Esophagus muscularis mucosa (tissue), 4 donors: ENCODE results near the gene RFXANK. TPM values are rescaled to one million over a fixed set of nuclear protein-coding genes. Genes with fewer than 3 reads are reported as not detected.
"Not testable (repeated sequence)": the region's sequence is repeated elsewhere in the genome, so short reads cannot be mapped to it uniquely, and the experiment has no call there.

ENCODE experiments used
- DNase-seq: peaks from one replicate; pipeline ENCODE4 v3.0.0-alpha.2; 2017; ENCODE audit errors: extremely low spot score
- H3K27ac ChIP-seq, 4 donors: fragments of 200-600 bp; sonication (generic); replicated peaks in 1 of 4; 1 replicate in 3 of 4; 2 replicates in 1 of 4; pipeline ENCODE4 v1.5.1; 2016 to 2019; ENCODE audit warnings: mild to moderate bottlenecking in 1 of 4
- H3K27me3 ChIP-seq, 4 donors: fragments of 200-600 bp; sonication (generic); one replicate each; pipeline versions ENCODE4 v1.5.1 to v1.6.0; 2016 to 2019
- H3K36me3 ChIP-seq, 4 donors: fragments of 200-600 bp; sonication (generic); one replicate each; pipeline ENCODE4 v1.5.1; 2016 to 2019
- H3K4me1 ChIP-seq, 4 donors: fragments of 200-600 bp; sonication (generic); one replicate each; pipeline ENCODE4 v1.5.1; 2016 to 2019
- H3K4me3 ChIP-seq, 4 donors: fragments of 200-600 bp; sonication (generic); 1 replicate in 2 of 4; 2 replicates in 2 of 4; pipeline ENCODE4 v1.5.1; 2016 to 2019; ENCODE audit warnings: mild to moderate bottlenecking in 4 of 4, moderate library complexity in 1 of 4
- H3K9me3 ChIP-seq, 4 donors: fragments of 200-600 bp; sonication (generic); 1 replicate in 3 of 4; 2 replicates in 1 of 4; pipeline ENCODE4 v1.5.1; 2016 to 2019
- EP300 ChIP-seq: sonication (generic); formaldehyde crosslinking; IDR thresholded peaks from one replicate; pipeline ENCODE4 v1.6.1; 2017; ENCODE audit warnings: antibody characterized with exemption
- POLR2A ChIP-seq: fragments of 450-650 bp; IDR thresholded peaks from one replicate; pipeline ENCODE4 v1.6.1; 2017; ENCODE audit warnings: antibody characterized with exemption, moderate library complexity, mild to moderate bottlenecking, low read depth
- POLR2AphosphoS5 ChIP-seq, 2 donors: sonication (generic); formaldehyde crosslinking; IDR thresholded peaks; one replicate each; pipeline ENCODE4 v1.6.1; 2017; ENCODE audit warnings: antibody characterized with exemption in 2 of 2
- WGBS: methylation state at CpG from one replicate; pipeline ENCODE4 v1.1.5; 2018; 5-methylcytosine and 5-hydroxymethylcytosine counted together
- intact Hi-C: fragments of 100-400 bp; cut with DNase I; formaldehyde crosslinking; loops from one replicate; pipeline ENCODE4 v1.15.1; 2023
- total RNA-seq, 4 donors: library from RNA; depleted of rRNA; stranded (reverse); fragments of >200 nt; gene quantifications; one replicate each; pipeline versions ENCODE4 v1.1.0 to v1.2.1, GENCODE V29; 2016
- TF ChIP-seq, protein P1 (sequence below), 3 experiments: fragments of 200-600 bp in 2 of 3; fragments of 450-650 bp in 1 of 3; sonication (generic) in 2 of 3; IDR thresholded peaks; one replicate each; pipeline ENCODE4 v1.5.1; 2017 to 2019; ENCODE audit warnings: antibody characterized with exemption in 3 of 3, mild to moderate bottlenecking in 2 of 3, moderate library complexity in 1 of 3

RFXANK gene
- total RNA-seq, 4 donors from 2014 or later = 34.8 to 49.2 (median 38.2) TPM

DNA sequence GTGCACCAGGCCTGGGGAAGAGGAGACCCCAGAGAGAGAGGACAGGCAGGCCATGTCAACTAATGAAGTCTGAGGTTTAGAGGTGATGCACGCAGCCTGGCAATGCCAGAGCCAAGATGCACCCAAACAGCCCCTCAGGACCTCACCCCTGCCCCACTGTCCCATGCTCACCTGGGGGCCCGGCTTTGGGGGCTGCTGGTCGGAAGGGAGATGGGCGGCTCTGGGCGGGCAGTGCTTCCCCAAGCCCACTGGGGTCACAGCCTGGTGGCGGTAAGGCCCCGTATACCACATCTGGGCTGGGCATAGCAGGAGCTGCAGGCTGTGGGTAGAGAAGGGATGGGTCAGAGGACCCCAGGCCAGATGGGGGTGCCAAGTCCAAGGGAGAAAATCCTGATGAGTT, 45.2 kb upstream of the RFXANK start:
- no peak overlapping the region for H3K27ac ChIP-seq
- intact Hi-C loops = loop anchor here (2.0 kb wide), 2 partner anchors 30 to 78 kb away; no protein-coding TSS in a partner anchor
- TF ChIP-seq POLR2A (no peak), EP300 (no peak), POLR2AphosphoS5 (IDR thresholded peaks at IDR 0.05) (no peak)
- TF ChIP-seq, protein P1, sequence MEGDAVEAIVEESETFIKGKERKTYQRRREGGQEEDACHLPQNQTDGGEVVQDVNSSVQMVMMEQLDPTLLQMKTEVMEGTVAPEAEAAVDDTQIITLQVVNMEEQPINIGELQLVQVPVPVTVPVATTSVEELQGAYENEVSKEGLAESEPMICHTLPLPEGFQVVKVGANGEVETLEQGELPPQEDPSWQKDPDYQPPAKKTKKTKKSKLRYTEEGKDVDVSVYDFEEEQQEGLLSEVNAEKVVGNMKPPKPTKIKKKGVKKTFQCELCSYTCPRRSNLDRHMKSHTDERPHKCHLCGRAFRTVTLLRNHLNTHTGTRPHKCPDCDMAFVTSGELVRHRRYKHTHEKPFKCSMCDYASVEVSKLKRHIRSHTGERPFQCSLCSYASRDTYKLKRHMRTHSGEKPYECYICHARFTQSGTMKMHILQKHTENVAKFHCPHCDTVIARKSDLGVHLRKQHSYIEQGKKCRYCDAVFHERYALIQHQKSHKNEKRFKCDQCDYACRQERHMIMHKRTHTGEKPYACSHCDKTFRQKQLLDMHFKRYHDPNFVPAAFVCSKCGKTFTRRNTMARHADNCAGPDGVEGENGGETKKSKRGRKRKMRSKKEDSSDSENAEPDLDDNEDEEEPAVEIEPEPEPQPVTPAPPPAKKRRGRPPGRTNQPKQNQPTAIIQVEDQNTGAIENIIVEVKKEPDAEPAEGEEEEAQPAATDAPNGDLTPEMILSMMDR (IDR thresholded peaks at IDR 0.05) = no peak
- H3K36me3 ChIP-seq = peaks cover 7 to 36% (median 23%) of the 10 kb centered on the region in 4 donors
- H3K27me3 ChIP-seq = no peaks in the 10 kb centered on the region
- no peaks in the 10 kb centered on the region for H3K9me3 ChIP-seq
- peaks cover 4 to 11% (median 8%) of the 10 kb centered on the region in 4 donors for H3K4me1 ChIP-seq
- 96% methylated on average over 7 of the region's 7 CpGs for WGBS
- no peak for DNase-seq
- no peak overlapping the region for H3K4me3 ChIP-seq

DNA sequence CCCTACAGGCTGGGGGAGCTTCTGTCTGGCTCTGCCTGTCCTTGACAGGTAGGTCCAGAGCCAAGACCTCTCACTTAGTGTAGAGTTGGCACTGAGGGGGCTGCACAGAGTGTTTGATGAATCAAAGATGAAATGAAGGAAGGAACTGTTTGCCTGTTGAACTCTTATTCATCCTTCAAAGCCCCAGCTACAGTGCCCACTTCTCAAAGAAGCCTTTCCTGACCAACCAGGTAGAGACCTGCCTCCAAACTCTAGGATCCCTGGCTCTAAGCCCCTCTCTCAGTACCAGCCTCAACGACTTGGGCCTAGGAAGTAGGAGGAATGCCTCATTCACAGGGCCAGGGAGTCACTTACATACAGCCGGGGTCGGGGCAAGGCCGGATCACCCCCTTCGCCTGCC, 44.7 kb upstream of the RFXANK start:
- H3K27me3 ChIP-seq = no peaks in the 10 kb centered on the region
- no peaks in the 10 kb centered on the region for H3K9me3 ChIP-seq
- no peak overlapping the region for H3K27ac ChIP-seq
- intact Hi-C loops = loop anchor here (2.0 kb wide), 2 partner anchors 29 to 77 kb away; no protein-coding TSS in a partner anchor
- H3K36me3 ChIP-seq = peaks cover 7 to 36% (median 23%) of the 10 kb centered on the region in 4 donors
- TF ChIP-seq EP300 (no peak), POLR2A (no peak), POLR2AphosphoS5 (IDR thresholded peaks at IDR 0.05) (no peak)
- TF ChIP-seq, protein P1 (IDR thresholded peaks at IDR 0.05) = no peak
- DNase-seq = no peak
- peaks cover 4 to 11% (median 8%) of the 10 kb centered on the region in 4 donors for H3K4me1 ChIP-seq
- 89% methylated on average over 1 of the region's 5 CpGs for WGBS
- H3K4me3 ChIP-seq = no peak overlapping the region

DNA sequence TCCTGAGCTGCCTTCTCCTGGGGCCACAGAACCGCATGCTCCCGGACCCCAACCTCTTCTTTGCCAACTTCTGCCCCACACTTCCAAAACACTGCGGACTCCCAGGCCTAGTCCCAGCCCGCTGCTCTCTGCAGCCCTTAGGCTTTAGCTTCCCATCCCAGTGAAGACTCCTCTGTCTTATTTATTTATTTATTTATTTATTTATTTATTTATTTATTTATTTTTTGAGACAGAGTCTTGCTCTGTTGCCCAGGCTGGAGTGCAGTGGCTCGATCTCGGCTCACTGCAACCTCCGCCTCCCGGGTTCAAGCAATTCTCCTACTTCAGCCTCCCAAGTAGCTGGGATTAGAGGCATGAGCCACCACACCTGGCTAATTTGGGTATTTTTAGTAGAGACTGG, 43.6 kb upstream of the RFXANK start:
- 98% methylated on average over 8 of the region's 8 CpGs for WGBS
- intact Hi-C loops, DNase-seq, H3K27me3 ChIP-seq, H3K27ac ChIP-seq, H3K4me3 ChIP-seq, H3K9me3 ChIP-seq: not testable (repeated sequence)
- Histone ChIP-seq H3K4me1 (peaks cover 4 to 11% (median 8%) of the 10 kb centered on the region in 4 donors), H3K36me3 (peaks cover 7 to 36% (median 23%) of the 10 kb centered on the region in 4 donors)

DNA sequence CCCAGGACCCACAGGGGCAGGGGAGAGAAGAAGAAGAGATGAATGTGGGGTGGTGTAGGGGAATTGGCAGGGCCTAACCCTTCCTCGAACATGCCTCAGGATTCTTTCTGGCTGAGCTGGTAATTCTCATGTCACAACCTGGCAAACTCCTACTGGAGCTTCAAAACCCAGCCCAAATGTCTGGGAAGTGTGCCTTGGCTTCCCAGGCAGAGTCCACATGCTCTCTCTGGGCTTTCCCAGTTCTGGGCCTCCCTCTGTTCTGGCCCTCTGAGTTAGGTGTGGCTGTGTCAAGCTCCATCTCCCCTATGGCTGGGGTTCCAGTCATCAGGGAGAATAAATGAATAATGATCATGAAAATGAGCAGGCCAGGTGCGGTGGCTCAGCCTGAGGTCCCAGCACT, 42.6 kb upstream of the RFXANK start:
- H3K9me3 ChIP-seq = no peaks in the 10 kb centered on the region
- intact Hi-C loops = no loop called here
- 79% methylated on average over 2 of the region's 2 CpGs for WGBS
- H3K36me3 ChIP-seq = peaks cover 7 to 36% (median 23%) of the 10 kb centered on the region in 4 donors
- H3K27me3 ChIP-seq = no peaks in the 10 kb centered on the region
- H3K4me1 ChIP-seq = peaks cover 4 to 11% (median 8%) of the 10 kb centered on the region in 4 donors
- TF ChIP-seq EP300 (no peak), POLR2A (no peak)
- TF ChIP-seq, protein P1 (IDR thresholded peaks at IDR 0.05) = no peak
- DNase-seq = no peak
- no peak overlapping the region for H3K27ac ChIP-seq
- no peak overlapping the region for H3K4me3 ChIP-seq

DNA sequence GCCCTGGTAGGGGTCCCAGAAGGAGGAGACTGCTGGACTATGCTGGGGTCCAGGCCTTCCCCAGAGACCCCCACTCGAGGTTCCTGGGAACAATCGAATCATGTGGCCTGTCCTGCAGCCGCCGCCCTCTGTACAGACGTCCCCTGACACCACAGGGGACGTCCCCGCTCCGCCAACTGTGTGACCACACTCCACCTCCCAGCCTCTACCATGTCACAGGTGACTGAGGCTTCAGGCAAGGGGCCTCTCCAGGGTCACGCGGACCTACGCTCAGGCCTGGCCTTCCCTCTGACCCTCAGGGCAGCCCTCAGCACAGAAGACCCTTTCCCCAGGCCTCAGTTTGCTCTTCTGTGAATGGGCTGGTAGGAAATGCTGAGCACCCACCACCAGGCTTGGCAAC, 40.6 kb upstream of the RFXANK start:
- Histone ChIP-seq H3K9me3 (no peaks in the 10 kb centered on the region), H3K27ac (no peak overlapping the region), H3K27me3 (no peaks in the 10 kb centered on the region), H3K4me1 (peaks cover 0 to 1% (median 0%) of the 10 kb centered on the region in 4 donors), H3K36me3 (peaks cover 7 to 45% (median 23%) of the 10 kb centered on the region in 4 donors), H3K4me3 (no peak overlapping the region)
- TF ChIP-seq, protein P1 (IDR thresholded peaks at IDR 0.05) = no peak
- no peak for TF ChIP-seq POLR2A
- no peak for TF ChIP-seq EP300
- TF ChIP-seq POLR2AphosphoS5 (IDR thresholded peaks at IDR 0.05) = no peak
- 76% methylated on average over 8 of the region's 11 CpGs for WGBS
- no peak for DNase-seq
- intact Hi-C loops = no loop called here
